OCI-LY7 (cell line): Measurements from ENCODE around the gene AP4S1. TPM values are rescaled to one million over a fixed set of nuclear protein-coding genes. Genes with fewer than 3 reads are reported as not detected.

Experiments used
- BruUV-seq: library from RNA; stranded (reverse); fragments of 400-500 nt; replicated peaks from 2 replicates; lab custom pipeline; 2021; lab: Mats Ljungman, UMichigan
- CTCF ChIA-PET: fragments of 300-600 bp; sonication (Branson Sonifier 250); formaldehyde crosslinking; loops from one replicate; lab custom pipeline; 2022; ENCODE audit warnings: antibody characterized with exemption; ENCODE audit not compliant: unreplicated experiment; lab: Charles Lee
- POLR2A ChIA-PET: fragments of 300-600 bp; sonication (Branson Sonifier 250); formaldehyde crosslinking; loops from one replicate; lab custom pipeline; 2022; ENCODE audit warnings: antibody characterized with exemption; lab: Charles Lee
- DNase-seq: peaks from one replicate; pipeline ENCODE4 v3.0.0-alpha.2; 2015; ENCODE audit warnings: low spot score
- H2AFZ ChIP-seq: fragments of 200-600 bp; sonication (generic), shearing (Covaris generic); 2 replicates; pipeline ENCODE4 v1.6.1; 2014; ENCODE audit warnings: mild to moderate bottlenecking, antibody characterized with exemption, low read length, moderate library complexity
- H3K27ac ChIP-seq: fragments of 200-600 bp; sonication (generic); 2 replicates; pipeline ENCODE4 v1.5.1; 2014; ENCODE audit warnings: mixed run types, low read depth, mild to moderate bottlenecking, moderate library complexity, low read length, inconsistent platforms; ENCODE audit not compliant: poor library complexity, severe bottlenecking
- H3K36me3 ChIP-seq: fragments of 200-600 bp; sonication (generic); 2 replicates; pipeline ENCODE4 v1.6.1; 2014; ENCODE audit warnings: mild to moderate bottlenecking, antibody characterized with exemption, low read length, moderate library complexity, mixed read lengths; ENCODE audit not compliant: insufficient read depth
- H3K4me1 ChIP-seq: fragments of 200-600 bp; sonication (generic); 2 replicates; pipeline ENCODE4 v1.5.1; 2014; ENCODE audit warnings: mild to moderate bottlenecking, low read length; ENCODE audit not compliant: insufficient read depth, poor library complexity, severe bottlenecking
- H3K4me2 ChIP-seq: fragments of 200-600 bp; sonication (generic); 2 replicates; pipeline ENCODE4 v1.6.1; 2014; ENCODE audit warnings: mild to moderate bottlenecking, low read length
- H3K4me3 ChIP-seq: fragments of 200-600 bp; sonication (generic); 2 replicates; pipeline ENCODE4 v1.5.1; 2014; ENCODE audit warnings: mild to moderate bottlenecking, low read depth, low read length; ENCODE audit not compliant: poor library complexity, severe bottlenecking
- H3K79me2 ChIP-seq: fragments of 200-600 bp; sonication (generic); 2 replicates; pipeline ENCODE4 v1.6.1; 2016; ENCODE audit warnings: low read depth, mild to moderate bottlenecking, low read length, moderate library complexity, mixed read lengths; ENCODE audit not compliant: insufficient read depth
- H3K9me2 ChIP-seq: fragments of 200-600 bp; sonication (generic); 2 replicates; pipeline ENCODE4 v1.6.1; 2016; ENCODE audit warnings: mild to moderate bottlenecking, low read length, mixed read lengths; ENCODE audit not compliant: insufficient read depth
- H3K9me3 ChIP-seq: fragments of 200-600 bp; sonication (generic); 2 replicates; pipeline ENCODE4 v1.6.1; 2014; ENCODE audit warnings: mild to moderate bottlenecking, mixed run types, low read length, mixed read lengths
- H4K20me1 ChIP-seq: fragments of 200-600 bp; sonication (generic); 2 replicates; pipeline ENCODE4 v1.6.1; 2014; ENCODE audit warnings: mild to moderate bottlenecking, antibody characterized with exemption, low read length, moderate library complexity, mixed read lengths; ENCODE audit not compliant: insufficient read depth
- CTCF ChIP-seq: fragments of 200-600 bp; sonication (generic); conservative IDR thresholded peaks from 2 replicates; pipeline ENCODE4 v1.5.1; 2014; ENCODE audit warnings: mild to moderate bottlenecking, antibody characterized with exemption, low read length, moderate library complexity, mixed read lengths
- EZH2phosphoT487 ChIP-seq: fragments of 200-600 bp; sonication (generic); IDR thresholded peaks from 2 replicates; pipeline ENCODE4 v1.6.1; 2018; ENCODE audit warnings: low read depth, borderline replicate concordance, mild to moderate bottlenecking, mixed run types, antibody characterized with exemption, low read length, moderate library complexity, mixed read lengths
- intact Hi-C: fragments of 100-400 bp; cut with micrococcal nuclease; formaldehyde crosslinking; loops from one replicate; pipeline ENCODE4 v1.10.0; 2022; ENCODE audit not compliant: unreplicated experiment
- total RNA-seq, 2 experiments: library from RNA; depleted of rRNA in 1 of 2; stranded (reverse); fragments of >200 nt in 1 of 2; shearing (Covaris generic) in 1 of 2; gene quantifications; 2 replicates each; pipeline ENCODE4 v1.2.3, GENCODE V29; 2014 to 2022

AP4S1 gene
- total RNA-seq, 2 experiments from 2014 or later: 7.6 to 10.4 TPM

DNA sequence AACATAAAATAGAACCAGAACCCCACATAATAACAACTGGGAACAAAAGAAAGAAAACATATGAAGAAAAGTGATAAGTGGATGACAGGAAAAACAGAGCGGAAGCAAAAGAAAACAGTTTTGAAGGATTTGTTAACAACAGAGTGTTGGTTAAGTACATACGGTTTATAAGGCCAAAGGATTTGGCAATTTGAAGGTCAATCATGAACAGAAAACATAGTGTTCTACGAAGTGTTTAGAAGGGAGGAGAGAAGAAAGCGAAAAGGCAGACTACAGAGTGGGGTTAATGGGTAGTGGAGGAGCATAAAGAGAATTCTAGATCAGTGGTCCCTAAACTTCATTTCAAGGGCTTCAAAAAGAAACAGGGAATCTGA, 3.9 kb upstream of the AP4S1 start:
- Histone ChIP-seq H3K9me2 (no peaks in the 10 kb centered on the region), H2AFZ (no peak overlapping the region), H3K79me2 (peaks cover 87% of the 10 kb centered on the region), H3K4me3 (no peak overlapping the region), H3K4me2 (no peak overlapping the region), H3K4me1 (peaks cover 19% of the 10 kb centered on the region), H3K36me3 (peaks cover 46% of the 10 kb centered on the region), H3K27ac (no peak overlapping the region), H3K9me3 (no peaks in the 10 kb centered on the region), H4K20me1 (peaks cover 27% of the 10 kb centered on the region)
- TF ChIP-seq EZH2phosphoT487 (no peak), CTCF (no peak)
- no TSS peak for BruUV-seq
- POLR2A ChIA-PET: interaction anchor here (0.7 to 1.1 kb wide), 2 partner anchors 34 to 98 kb away, joined by 3 to 4 read pairs; no protein-coding TSS in a partner anchor
- no peak for DNase-seq
- intact Hi-C loops: no loop called here
- CTCF ChIA-PET: no interaction called here

DNA sequence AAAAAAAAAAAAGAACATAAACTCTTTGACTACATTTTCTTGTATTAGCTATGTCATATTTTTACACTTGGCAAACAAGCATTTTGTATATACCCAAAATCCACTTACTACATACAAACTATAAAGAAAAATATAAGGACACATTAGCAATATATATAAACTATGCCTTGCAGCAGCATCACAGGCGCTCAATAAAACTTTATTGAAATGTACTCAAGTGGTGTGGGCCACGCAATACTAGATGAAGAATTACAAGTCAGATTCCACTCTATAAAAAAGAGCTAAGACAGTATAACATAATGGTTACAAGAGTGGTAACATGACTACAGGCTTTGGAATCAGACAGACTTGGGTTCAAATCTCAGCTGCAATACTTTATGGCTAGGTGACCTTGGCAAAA, 3.1 kb upstream of the AP4S1 start:
- Histone ChIP-seq H3K36me3 (peaks cover 46% of the 10 kb centered on the region), H3K4me3 (no peak overlapping the region), H2AFZ (no peak overlapping the region), H3K9me2 (no peaks in the 10 kb centered on the region), H3K4me2 (peak overlapping the region; percentile 100; the same call in 1 of the 2 replicates), H3K79me2 (peaks cover 93% of the 10 kb centered on the region), H3K27ac (no peak overlapping the region), H3K9me3 (no peaks in the 10 kb centered on the region), H3K4me1 (peaks cover 25% of the 10 kb centered on the region), H4K20me1 (peaks cover 27% of the 10 kb centered on the region)
- ChIA-PET POLR2A (interaction anchor here (0.5 to 1.1 kb wide), 3 partner anchors 20 to 45 kb away, joined by 3 to 4 read pairs (median 3); no protein-coding TSS in a partner anchor), CTCF (no interaction called here)
- DNase-seq: no peak
- TF ChIP-seq CTCF (no peak), EZH2phosphoT487 (no peak)
- intact Hi-C loops: no loop called here
- BruUV-seq: no TSS peak

- no TSS peak for BruUV-seq
- no peak overlapping the region for H3K27ac ChIP-seq
These were observed 1.4 kb upstream of the AP4S1 start for GRCh38 chr14:31024010-31024480.

More at GRCh38 chr14:31024010-31024480, 1.4 kb upstream of the AP4S1 start:
- intact Hi-C loops: no loop called here
- Histone ChIP-seq H3K36me3 (peaks cover 39% of the 10 kb centered on the region), H3K4me1 (peaks cover 25% of the 10 kb centered on the region), H3K9me2 (no peaks in the 10 kb centered on the region), H3K4me2 (peak overlapping the region; percentile 100), H2AFZ (no peak overlapping the region), H3K79me2 (peaks cover 79% of the 10 kb centered on the region), H4K20me1 (peaks cover 27% of the 10 kb centered on the region), H3K4me3 (peak overlapping the region; percentile 98), H3K9me3 (no peaks in the 10 kb centered on the region)
- TF ChIP-seq CTCF: no peak
- TF ChIP-seq EZH2phosphoT487: no peak
- CTCF ChIA-PET: no interaction called here
- POLR2A ChIA-PET: interaction anchor here (0.8 to 1.3 kb wide), 2 partner anchors 41 to 157 kb away, joined by 4 to 5 read pairs; no protein-coding TSS in a partner anchor
- no peak for DNase-seq
